ENCODE results near the gene HLA-DQA1.
"Not testable (repeated sequence)": the region's sequence is repeated elsewhere in the genome, so short reads cannot be mapped to it uniquely, and the experiment has no call there.

HLA-DQA1 gene

DNA sequence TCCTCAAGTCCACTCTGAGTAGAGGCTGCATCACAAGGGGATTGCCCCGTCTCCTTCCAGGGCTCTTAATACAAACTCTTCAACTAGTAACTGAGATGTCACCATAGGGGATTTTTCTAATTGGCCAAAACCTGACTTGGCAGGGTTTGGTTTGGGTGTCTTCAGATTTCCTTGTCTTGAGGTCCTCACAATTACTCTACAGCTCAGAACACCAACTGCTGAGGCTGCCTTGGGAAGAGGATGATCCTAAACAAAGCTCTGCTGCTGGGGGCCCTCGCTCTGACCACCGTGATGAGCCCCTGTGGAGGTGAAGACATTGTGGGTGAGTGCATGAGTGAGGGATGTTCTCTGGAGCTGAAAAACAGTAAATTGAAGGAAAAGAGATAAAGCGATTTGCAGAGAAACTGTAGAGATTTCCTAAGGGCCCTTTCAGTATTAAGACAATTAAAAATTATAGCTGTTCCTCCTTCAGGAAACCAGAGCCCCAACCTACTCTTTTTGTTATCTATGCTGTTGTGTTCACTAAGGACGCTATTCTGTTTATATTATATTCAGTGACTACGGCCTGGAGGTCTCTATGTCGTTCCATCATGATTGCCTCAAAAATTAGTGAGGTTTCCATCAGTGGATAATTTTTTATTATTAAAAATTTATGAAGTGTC, at the start of gene HLA-DQA1:
HLA-DQA1 (plus strand) TSS at position 188 of the 662 bp plus-strand sequence; CDS start at position 241, 53 bp downstream.
- peak; percentile 77 to 84 for DNase-seq

DNA sequence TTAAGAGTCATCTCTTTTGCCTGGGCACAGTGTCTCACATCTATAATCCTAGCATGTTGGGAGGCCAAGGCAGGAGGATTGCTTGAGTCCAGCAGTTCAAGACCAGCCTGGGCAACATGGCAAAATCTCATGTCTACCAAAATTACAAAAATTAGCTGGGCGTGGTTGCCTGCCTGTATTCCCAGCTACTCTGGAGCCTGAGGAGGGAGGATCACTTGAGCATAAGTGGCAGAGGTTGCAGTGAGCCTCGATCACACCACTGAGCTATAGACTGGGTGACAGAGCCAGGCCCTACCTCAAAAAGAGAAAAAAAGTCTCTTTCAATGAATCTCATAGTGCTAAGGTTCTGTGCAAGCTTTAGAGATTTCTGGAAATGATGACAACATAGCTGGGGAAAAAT, 49.0 kb upstream of the HLA-DQA1 start:
- DNase-seq = no peak

DNA sequence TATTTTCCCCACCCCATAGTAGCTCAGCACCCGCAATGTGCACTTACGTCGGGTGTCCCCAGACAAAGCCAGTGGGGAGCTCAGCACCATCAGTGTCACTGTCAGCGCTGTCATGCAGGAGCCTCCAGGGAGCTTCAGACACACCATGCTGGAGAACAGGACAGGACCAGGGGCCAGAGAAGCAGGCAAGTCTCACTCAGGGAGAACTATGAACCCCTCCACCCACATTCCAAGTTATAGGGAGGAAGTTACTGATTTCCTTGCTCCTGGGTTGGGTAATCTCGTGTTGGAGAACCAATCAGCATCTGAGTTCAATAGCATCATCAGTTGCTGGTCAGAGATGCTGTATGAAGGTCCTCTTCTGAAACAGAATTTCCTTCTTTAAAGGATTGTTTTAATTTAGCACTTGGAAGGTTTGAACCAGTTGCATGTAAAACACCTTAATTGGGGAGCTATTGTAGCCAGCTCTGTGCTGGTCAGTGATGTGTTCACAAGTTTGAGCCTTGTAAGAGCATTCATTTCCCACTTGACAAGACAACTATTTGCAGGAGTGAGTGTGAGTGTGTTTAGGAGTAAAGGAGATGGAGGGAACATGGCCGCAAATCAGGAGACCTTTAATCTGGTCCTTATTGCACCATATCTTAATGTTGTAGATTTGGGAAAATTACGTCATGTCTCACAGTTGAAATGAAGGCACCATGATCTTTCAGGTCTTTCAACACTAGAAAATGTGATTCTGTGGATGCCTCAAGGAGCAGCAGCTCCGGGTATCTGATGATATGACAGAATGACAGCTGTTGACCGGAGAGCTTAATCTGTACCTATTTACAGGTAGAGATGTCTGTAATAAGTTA, 47.4 kb upstream of the HLA-DQA1 start, which contains the start of gene HLA-DRB1:
HLA-DRB1 (minus strand) TSS at position 253 of the 854 bp plus-strand sequence; CDS start at position 147, 106 bp downstream.
- peak; percentile 74 to 78 for DNase-seq

DNA sequence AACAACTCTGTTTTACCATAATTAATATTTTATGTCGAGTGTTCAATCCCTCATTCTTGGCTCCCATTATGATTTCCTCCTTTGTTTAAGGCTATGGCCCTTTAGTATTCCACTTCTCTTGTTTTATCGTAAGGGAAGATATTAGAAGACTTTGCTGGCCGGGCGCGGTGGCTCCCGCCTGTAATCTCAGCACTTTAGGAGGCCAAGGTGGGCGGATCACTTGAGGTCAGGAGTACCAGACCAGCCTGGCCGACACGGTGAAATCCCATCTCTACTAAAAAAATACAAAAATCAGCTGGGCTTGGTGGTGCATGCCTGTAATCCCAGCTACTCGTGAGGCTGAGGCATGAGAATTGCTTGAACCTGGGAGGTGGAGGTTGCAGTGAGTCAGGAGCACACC, 46.5 kb upstream of the HLA-DQA1 start:
- not testable (repeated sequence) for DNase-seq

DNA sequence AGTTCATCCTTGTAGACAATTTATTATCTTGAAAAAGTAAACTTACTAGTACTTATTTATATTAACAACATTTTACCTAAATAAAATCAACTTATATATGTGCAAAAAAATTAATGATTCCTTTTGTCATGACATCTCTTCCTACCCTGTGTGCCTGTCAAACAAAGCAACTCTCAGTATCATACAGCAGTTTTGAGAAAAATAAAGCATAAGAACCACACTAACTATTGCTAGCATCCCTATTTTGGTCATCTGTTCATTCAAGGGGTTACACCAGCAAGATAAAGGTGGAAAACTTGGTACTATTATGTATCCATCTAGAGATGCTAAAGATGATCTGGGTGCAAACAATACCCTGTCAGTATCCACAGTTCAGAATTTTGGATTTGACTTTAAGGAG, 40.2 kb upstream of the HLA-DQA1 start:
- DNase-seq = no peak

DNA sequence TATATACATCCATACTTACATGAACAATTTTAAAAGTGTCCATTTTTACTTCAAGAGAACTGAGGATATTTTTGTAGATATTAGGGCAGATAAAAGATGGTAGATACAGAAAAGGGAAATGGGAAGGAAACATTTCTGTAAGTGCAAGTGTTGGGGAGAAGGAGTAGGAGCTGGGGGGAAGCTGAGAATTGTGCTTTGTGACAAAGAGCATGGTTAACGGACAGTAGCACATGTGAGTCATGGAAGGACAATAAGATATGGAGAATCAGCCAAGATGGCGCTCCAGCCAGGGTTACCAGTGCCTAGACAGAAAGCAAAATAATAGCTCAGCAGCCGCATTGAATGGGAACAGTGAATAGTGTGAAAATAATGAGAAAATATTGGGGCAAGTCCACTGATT, 34.8 kb upstream of the HLA-DQA1 start:
- no peak for DNase-seq

DNA sequence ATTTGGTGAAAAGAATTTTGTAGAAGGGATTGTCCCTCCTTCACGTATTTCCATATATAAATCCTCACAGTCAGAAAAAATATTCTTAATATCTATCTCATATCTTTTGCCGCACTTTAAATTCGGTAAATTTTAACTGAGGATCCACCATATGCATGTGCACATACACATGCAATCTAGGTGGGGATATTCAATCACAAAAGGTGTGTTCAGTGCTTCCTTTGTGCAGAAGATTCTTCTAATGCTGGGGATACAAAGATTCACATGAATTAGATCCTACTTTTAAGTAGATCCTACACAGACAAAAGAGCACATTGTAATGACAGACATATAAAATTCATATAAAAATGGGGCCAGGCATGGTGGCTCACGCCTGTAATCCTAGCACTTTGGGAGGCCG, 34.0 kb upstream of the HLA-DQA1 start:
- no peak for DNase-seq

DNA sequence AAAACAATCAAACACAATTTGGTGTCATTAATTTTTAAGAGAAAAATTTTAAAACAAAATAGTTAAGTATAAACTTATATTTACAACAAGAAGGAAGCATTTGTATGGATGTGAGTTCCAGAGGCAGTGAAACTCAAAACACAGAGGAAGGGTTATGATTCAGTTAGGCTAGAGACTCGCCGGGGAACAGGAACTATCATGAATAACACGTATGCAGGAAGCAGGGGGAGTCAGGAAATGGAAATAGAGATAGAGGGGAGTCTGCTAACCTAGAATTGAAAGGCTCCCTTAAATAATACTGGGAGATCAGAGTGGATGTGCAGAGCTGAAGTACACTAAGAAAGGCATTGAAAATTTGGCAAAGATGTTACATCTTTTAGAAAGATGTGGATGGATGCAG, 33.3 kb upstream of the HLA-DQA1 start:
- DNase-seq = no peak

DNA sequence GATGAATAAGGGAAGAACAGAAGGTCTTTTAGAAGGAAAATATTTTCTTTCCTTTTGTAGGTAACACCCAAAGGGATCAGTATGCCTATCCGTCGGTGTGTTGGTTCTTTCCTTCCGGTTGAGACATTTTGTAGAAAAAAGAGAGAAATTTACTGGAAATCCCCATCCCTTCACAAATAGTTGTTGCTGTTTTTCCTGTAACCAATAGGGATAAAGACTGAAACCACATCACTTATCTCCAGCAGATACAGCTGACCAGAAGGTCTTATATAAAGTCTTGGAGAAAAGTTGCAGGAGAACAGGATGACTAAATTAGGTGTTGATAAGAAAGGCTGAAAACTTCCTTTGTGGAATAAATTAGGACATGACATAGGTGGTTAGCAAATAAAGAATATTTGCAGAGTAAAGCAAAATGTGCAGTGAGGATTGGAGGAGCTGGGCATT, 32.8 kb upstream of the HLA-DQA1 start:
- peak in 1 of 2 donors; percentile 54 for DNase-seq

DNA sequence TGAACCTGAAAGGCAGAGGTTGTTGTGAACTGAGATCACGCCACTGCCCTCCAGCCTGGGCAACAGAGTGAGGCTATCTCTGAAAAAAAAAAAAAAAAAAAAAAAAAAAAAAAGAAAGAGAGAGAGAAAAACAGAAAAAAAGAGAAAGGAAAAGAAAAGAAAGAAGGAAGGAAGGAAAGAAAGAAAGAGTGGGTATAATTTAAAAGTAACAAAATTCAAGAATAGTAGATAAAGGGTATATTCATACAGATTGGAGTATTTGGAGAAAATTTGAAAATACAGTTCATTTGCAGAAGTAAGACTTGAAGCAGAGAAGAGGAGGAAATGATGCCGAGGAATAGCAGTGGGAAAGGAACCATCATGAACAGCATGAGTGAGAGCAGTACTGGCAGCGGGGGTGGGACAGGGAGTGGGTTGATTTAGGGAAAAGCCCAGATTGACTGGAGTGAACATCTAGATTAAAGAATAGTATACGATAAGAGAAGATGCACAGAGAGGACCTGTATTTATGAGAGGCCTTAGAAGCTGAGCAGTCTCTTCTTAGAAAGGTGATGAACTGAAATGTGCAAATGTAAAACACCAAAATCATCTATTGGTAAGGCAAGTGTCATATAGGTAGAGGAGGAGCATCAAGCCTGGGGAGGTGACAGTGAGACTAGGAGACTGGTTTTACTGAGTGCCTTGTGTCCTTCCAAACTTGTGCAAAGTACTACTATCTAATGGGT, 29.8 kb upstream of the HLA-DQA1 start:
- peak in 1 of 2 donors; percentile 25 for DNase-seq

DNA sequence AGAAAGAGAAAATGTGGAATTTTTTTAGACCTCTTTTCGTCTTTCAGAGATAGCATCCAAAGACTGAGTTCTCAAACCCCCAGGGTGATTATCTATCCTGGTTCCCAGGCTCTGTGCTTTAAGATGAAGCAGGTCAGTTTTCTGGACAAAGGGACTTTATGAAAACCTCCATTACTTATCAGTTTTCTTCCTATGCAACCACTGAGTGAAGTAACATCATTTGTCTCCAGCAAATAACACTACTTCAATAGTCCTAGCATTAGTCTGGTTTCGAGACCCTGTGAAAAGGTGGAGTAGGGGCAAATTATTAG, 29.3 kb upstream of the HLA-DQA1 start:
- no peak for DNase-seq

DNA sequence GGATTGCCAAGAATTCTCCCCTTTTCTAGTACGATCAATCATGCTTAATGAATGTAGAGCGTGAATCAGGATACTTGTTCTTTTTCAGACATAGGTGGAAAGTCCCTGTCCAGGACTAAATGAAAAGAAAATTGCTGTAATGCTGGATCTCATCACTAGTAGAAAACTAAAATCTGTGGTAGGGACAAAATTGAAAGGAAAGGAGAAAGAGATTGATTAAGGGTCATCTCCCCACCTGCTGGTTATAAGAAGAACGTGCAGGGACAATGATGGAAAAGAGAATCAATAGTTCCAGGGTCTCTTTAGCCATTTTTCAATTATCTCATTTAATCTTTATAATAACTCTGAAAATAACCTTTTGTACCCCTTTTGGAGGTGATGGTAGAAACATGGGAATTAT, 28.8 kb upstream of the HLA-DQA1 start:
- DNase-seq = no peak

DNA sequence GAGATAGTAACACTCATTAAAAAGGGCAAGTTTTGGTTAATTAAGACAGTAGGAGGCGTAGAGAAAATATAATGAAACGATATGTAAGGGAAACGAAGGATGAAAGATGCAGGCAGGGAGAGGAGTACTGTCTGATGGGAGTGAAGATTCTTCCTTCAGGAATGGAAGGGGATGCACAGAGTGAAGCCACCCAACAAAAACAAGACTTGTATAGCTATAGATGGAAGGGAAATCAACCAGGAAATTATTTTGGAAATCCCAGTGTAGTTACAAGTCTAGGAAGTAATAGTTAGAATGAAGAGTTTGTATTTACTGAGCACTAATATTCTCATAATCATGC, 27.8 kb upstream of the HLA-DQA1 start:
- no peak for DNase-seq

DNA sequence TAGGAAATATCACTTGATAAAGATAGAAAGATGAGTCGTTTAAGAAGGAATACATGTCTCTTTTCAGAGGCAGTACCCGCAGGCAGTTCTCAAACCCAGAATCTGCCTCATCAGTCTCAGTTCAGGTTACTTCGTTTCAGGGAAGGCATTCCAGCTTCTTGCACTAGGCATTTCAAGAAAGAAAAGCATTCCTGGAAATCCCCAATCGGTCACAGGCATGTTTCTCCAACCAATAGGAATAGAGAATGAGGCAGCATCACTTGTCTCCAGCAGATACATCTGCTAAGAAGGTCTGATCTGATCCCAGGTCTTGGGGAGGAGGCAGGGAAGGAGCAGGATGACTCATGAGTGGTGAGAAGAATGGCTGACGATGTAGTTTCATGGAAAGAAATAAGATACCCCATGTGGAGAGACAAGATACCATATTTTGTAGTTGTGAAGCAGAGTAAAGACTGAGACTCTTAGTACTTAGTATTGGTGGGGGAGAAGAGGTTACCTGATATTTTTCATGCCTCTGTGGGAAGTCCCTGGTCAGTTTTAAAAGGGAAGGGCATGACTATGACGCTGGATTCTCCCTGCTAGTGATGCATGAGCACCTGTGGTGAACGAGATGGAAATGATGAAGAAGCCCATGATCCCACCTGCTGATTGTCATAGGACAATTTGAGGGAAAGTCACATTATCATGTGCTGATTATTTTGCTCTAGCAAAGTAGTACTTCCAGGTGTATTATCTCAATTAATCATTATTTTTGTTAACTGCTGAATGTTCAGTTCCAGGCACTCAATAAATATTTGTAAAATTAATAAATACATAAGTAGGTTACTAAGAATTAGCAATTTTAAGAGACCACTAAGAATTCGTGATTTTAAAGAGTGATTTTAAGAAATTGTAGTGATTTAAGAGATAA, 27.2 kb upstream of the HLA-DQA1 start:
- peak; percentile 84 to 88 for DNase-seq

DNA sequence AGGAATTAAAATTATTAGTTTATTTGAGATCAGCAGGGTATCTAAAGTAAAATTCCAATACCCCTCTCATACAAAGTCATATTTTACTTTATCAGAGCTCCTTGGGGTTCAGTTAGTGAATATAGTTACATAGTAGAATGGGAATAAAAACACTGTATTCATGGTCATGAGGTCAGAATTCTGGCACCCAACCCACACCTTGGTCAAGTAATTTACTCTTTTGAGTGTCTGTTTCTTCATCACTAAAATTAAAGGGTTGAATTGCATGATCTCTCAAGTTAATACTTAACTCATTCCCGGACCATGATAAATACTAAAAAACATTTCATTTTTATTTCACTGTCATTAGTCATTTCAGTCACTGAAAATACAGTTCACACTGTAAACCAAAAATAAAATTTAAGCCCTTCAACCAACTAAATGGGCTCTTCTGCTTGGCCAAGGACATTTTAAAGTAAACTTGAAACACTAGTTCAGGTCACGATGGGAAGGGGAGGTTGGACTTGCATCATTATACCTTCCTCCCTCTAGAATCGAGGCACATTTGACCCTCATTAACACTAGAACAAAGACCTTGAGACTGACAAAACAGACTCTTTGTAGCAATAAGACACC, 26.4 kb upstream of the HLA-DQA1 start:
- DNase-seq = no peak

DNA sequence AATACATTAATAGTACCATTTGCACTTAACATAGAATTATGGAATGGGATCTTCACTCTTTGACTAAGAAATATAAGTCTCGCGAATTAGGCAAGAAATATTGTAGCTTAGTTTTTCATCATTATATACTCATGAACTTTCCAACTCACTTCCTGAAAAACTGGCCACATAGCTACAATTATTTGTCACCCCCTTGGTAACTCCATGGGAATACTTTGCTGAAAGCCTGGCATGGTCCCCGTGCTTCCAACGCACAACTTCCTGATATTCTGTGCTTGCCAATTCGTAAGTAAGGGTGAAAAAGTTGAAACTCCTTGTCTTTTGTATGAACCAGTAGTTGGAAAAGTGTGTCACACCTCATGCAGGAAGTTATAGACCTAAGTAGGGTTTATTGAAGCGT, 23.7 kb upstream of the HLA-DQA1 start:
- no peak for DNase-seq

DNA sequence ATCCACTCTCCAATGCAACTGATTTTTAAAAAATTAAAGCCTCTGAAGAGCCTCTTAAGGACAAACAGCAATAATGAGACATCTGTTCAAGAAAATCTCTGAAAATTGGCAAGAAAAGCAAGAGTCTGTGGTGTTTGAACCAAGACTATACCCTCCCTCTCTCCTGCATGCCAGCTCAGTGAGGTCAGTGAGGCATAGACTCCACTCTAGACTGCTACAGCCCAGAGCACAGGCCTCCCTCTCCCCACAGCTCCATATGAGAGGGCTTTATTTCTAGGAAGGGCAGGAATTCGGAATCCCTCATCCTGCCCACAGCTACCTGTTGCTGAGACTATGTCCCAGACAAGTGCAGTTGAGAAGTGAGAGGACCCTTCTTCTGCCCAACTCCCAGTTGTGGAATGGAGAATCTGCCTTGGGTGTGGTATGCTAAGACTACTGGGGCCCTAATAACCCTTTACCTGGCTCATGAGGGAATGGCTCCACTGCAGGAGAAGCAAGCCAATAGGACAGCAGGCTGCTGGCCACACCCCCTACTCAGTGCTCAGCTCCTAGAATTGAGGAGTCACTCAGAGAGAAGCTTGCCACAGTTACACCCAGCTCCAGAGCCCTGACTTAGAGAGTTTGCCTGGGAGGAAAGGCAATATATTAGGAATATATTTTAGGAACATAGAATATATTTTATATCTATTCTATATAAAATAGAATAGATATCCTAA, 22.7 kb upstream of the HLA-DQA1 start:
- no peak for DNase-seq

DNA sequence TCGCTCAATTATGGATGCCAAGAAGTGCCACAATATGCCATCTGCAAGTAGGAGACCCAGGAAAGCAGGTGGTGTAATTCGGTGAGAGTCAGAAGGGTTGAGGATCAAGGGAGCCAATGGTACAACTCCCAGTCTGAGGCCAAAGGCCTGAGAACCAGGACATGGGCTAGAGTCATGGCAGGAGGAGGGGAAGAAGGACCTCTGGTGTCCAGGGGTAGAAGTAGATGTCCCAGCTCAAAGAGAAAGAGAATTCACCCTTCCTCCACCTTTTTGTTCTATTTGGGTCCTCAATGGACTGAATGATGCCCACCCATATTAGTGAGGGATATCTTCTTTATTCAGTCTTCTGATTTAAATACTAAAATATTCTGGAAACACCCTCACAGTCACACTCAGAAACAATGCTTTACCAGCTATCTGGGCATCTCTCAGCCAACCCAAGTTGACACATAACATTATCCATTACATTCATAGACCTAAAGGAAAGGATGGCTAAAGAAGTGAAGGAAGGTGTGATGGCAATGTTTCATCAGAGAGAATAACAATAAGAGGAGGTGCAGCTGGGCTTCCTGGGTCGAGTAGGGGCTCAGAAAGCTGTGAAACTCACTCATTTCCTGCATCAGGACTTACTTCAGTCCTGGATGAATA, 21.2 kb upstream of the HLA-DQA1 start:
- DNase-seq = no peak

DNA sequence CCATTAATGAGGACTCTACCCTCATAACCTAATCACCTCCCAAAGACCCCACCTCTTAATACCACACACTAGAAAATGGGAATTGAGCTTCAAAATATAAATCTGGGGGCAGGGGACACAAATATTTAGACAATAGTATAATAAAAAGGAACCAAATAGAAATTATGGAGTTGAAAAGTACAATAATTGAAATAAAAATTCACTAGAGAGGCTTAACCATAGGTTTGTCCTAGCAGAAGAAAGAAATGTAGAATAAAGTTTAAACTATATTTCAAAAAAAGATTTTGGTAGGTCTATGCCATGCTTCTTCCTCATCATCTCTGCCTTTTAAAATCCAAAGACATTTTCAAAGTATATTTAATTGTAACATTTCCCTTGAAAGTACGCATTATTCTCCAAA, 19.5 kb upstream of the HLA-DQA1 start:
- DNase-seq = no peak

DNA sequence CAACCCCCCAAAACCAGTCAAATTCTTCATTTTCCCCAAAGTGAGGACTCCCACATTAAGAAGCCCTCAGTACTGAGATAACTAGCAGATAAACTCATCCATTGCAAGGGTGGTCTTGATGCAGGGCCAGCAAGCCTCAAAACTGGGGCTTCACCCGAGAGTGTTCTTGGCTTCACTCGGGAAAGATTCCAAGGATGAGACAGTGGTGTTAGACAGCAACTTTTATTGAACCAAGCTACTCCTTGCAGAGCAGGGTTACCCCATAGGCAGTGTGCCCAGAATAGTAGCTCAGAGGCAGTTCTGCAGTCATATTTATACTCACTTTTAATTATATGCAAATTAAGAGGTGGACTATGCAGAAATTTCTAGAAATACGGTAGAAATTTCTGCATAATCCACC, 15.8 kb upstream of the HLA-DQA1 start:
- DNase-seq = no peak

All from CD4-positive, alpha-beta T cell treated with Interleukin-4 for 1 hour (primary cell).